Bronchial epithelial cell (primary cell): ENCODE measurements around the gene ABLIM2. TPM values are rescaled to one million over a fixed set of nuclear protein-coding genes. Genes with fewer than 3 reads are reported as not detected.

Source experiments
- DNase-seq: peaks from one replicate; pipeline ENCODE4 v3.0.0-alpha.2; 2010; ENCODE audit warnings: low read depth
- FAIRE-seq: peaks from 2 replicates; lab custom pipeline; 2011; peaks lifted over from hg19 to GRCh38; lab: Jason Lieb, UNC
- H3K27me3 ChIP-seq: 2 replicates; pipeline ENCODE4 v1.5.1; 2011; ENCODE audit warnings: low read length; ENCODE audit not compliant: control insufficient read depth, insufficient read depth
- H3K36me3 ChIP-seq: 2 replicates; pipeline ENCODE4 v1.5.1; 2011; ENCODE audit warnings: low read length; ENCODE audit not compliant: control insufficient read depth, insufficient read depth
- H3K4me3 ChIP-seq: 2 replicates; pipeline ENCODE4 v1.5.1; 2011; ENCODE audit warnings: mild to moderate bottlenecking, low read depth, low read length, control low read depth
- CTCF ChIP-seq: IDR thresholded peaks from 2 replicates; pipeline ENCODE4 v1.5.1; 2011; ENCODE audit warnings: mild to moderate bottlenecking, moderate library complexity, low read length, control low read depth, inconsistent platforms; ENCODE audit not compliant: insufficient read depth, severe bottlenecking
- total RNA-seq: library from RNA; depleted of rRNA; stranded (reverse); fragments of >200 nt; gene quantifications from 2 replicates; pipeline ENCODE4 v1.2.1, GENCODE V29; 2014

ABLIM2 gene
- total RNA-seq, 1 donor from 2014 or later, result 1.1 TPM

- no peak for TF ChIP-seq CTCF
- Histone ChIP-seq H3K36me3 (no peaks in the 10 kb centered on the region), H3K4me3 (no peak overlapping the region), H3K27me3 (peaks cover 11% of the 10 kb centered on the region)
- FAIRE-seq, result no peak
- no peak for DNase-seq
These were observed 149.5 kb downstream of the ABLIM2 start for GRCh38 chr4:8009097-8009496.

GRCh38 chr4:8008391-8008790, 150.2 kb downstream of the ABLIM2 start:
- peaks cover 11% of the 10 kb centered on the region for H3K27me3 ChIP-seq
- H3K4me3 ChIP-seq, result no peak overlapping the region
- DNase-seq (no peak), FAIRE-seq (no peak)
- no peaks in the 10 kb centered on the region for H3K36me3 ChIP-seq
- no peak for TF ChIP-seq CTCF

GRCh38 chr4:8007581-8007980, 151.0 kb downstream of the ABLIM2 start:
- H3K4me3 ChIP-seq, result no peak overlapping the region
- H3K27me3 ChIP-seq, result peaks cover 11% of the 10 kb centered on the region
- TF ChIP-seq CTCF, result no peak
- H3K36me3 ChIP-seq, result no peaks in the 10 kb centered on the region
- no peak for DNase-seq
- no peak for FAIRE-seq

GRCh38 chr4:8006471-8006870, 152.1 kb downstream of the ABLIM2 start:
- Histone ChIP-seq H3K36me3 (no peaks in the 10 kb centered on the region), H3K27me3 (peaks cover 10% of the 10 kb centered on the region), H3K4me3 (no peak overlapping the region)
- no peak for TF ChIP-seq CTCF
- DNase-seq (no peak), FAIRE-seq (no peak)

- H3K27me3 ChIP-seq, result peaks cover 10% of the 10 kb centered on the region
- H3K4me3 ChIP-seq, result no peak overlapping the region
- H3K36me3 ChIP-seq, result no peaks in the 10 kb centered on the region
- no peak for FAIRE-seq
- no peak for TF ChIP-seq CTCF
- no peak for DNase-seq
These were observed 152.8 kb downstream of the ABLIM2 start for GRCh38 chr4:8005814-8006215.
